ENCODE data around the gene OBSCN.

Gene OBSCN

DNA sequence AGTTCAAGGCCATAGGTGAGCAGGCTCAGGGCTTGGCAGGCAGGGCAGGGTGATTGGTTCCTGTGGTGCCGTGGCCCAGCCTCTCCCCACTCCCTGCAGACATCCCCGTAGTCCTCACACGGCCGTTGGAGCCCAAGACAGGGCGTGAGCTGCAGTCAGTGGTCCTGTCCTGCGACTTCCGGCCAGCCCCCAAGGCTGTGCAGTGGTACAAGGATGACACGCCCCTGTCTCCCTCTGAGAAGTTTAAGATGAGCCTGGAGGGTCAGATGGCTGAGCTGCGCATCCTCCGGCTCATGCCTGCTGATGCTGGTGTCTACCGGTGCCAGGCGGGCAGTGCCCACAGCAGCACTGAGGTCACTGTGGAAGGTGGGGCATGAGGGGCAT, 71.9 kb downstream of the OBSCN start:
- Histone ChIP-seq H3K9me3 (no peaks in the 10 kb centered on the region), H3K27me3 (no peaks in the 10 kb centered on the region), H3K4me1 (no peaks in the 10 kb centered on the region; the same call in 1 of the 2 replicates), H3K4me3 (ENCODE audit: low read depth, low read length) (no peak overlapping the region), H3K36me3 (no peaks in the 10 kb centered on the region)
- no peak for TF ChIP-seq CTCF (IDR thresholded peaks at IDR 0.05; ENCODE audit: low read depth, low read length)
- DNase-seq: no peak

GRCh38 chr1:228280106-228280901, 72.5 kb downstream of the OBSCN start:
- DNase-seq: peak; percentile 9
- Histone ChIP-seq H3K9me3 (no peaks in the 10 kb centered on the region), H3K36me3 (no peaks in the 10 kb centered on the region), H3K4me3 (ENCODE audit: low read depth, low read length) (no peak overlapping the region), H3K27me3 (no peaks in the 10 kb centered on the region), H3K4me1 (no peaks in the 10 kb centered on the region; the same call in 1 of the 2 replicates)
- TF ChIP-seq CTCF (IDR thresholded peaks at IDR 0.05; ENCODE audit: low read depth, low read length): no peak

GRCh38 chr1:228280961-228281591, 73.2 kb downstream of the OBSCN start:
- H3K36me3 ChIP-seq: no peaks in the 10 kb centered on the region
- no peak overlapping the region for H3K4me3 ChIP-seq (ENCODE audit: low read depth, low read length)
- no peaks in the 10 kb centered on the region for H3K27me3 ChIP-seq
- DNase-seq: no peak
- no peaks in the 10 kb centered on the region for H3K9me3 ChIP-seq
- no peak for TF ChIP-seq CTCF (IDR thresholded peaks at IDR 0.05; ENCODE audit: low read depth, low read length)
- no peaks in the 10 kb centered on the region; the same call in 1 of the 2 replicates for H3K4me1 ChIP-seq

DNA sequence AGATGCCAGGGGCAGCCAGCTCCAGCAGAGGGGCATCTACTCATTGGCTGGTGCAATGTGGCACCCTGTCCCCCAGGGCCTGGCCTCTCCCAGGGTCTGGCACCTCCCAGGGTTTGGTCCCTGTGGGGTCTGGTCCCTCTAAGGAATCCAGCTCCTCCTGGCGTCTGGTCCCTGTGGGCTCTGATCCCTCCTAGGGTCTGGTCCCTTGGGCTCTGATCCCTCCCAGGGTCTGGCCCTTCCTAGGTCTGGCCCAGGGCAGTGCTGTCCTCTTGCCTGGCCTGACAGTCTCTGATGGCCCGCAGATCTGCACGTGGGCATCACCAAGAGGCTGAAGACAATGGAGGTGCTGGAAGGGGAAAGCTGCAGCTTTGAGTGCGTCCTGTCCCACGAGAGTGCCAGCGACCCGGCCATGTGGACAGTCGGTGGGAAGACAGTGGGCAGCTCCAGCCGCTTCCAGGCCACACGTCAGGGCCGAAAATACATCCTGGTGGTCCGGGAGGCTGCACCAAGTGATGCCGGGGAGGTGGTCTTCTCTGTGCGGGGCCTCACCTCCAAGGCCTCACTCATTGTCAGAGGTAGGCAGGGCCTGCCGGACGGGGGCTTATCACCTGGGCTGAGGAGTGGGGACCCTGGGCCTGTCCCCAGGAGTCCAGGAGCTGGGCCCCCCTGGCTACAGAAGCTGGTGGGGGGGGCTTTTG, 73.9 kb downstream of the OBSCN start:
- no peaks in the 10 kb centered on the region for H3K27me3 ChIP-seq
- DNase-seq: no peak
- H3K36me3 ChIP-seq: no peaks in the 10 kb centered on the region
- H3K4me1 ChIP-seq: no peaks in the 10 kb centered on the region
- TF ChIP-seq CTCF (IDR thresholded peaks at IDR 0.05; ENCODE audit: low read depth, low read length): no peak
- no peak overlapping the region for H3K4me3 ChIP-seq (ENCODE audit: low read depth, low read length)
- H3K9me3 ChIP-seq: no peaks in the 10 kb centered on the region

DNA sequence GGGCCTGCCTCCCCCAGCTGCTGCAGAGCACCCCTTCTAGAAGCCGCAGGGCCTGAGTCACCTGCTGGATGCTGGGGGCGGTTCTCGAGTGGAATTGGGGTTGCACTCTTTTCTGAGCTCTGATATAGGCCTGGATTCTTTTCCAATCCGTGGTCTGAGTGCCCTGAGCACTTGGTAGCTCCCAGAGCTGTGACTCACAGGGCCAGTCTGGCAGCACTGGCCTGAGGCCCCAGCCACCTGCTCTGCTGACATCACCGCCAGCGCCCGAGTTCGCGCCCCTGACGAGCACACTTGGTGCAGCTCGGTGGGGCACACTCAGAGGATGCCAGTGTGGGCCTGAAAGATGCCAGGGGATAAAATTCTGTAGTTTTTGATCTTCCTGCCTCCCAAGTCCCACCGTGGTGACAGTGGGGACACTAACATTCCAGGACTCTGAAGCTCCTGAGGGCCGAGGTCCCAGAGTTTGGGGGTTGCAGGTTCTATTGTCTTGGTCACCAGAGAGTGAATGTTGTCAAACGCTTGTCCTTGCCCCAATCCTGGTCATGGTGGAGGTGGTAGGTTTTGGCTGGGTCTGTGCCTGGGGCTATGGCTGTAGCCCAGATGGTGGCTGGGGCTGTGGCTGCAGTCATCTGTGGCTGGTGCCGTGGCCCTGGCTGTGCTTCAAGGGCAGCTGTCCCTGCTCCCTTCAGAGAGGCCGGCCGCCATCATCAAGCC, 74.6 kb downstream of the OBSCN start:
- Histone ChIP-seq H3K27me3 (no peaks in the 10 kb centered on the region), H3K4me3 (ENCODE audit: low read depth, low read length) (no peak overlapping the region), H3K36me3 (no peaks in the 10 kb centered on the region), H3K9me3 (no peaks in the 10 kb centered on the region), H3K4me1 (no peaks in the 10 kb centered on the region)
- peak; percentile 12 for DNase-seq
- no peak for TF ChIP-seq CTCF (IDR thresholded peaks at IDR 0.05; ENCODE audit: low read depth, low read length)
